Neural progenitor cell (in vitro differentiated cells): ENCODE measurements around the gene ADGRG2. TPM values are rescaled to one million over a fixed set of nuclear protein-coding genes. Genes with fewer than 3 reads are reported as not detected.

Experiments
- DNase-seq: peaks from one replicate; pipeline ENCODE4 v3.0.0-alpha.2; 2016; ENCODE audit warnings: low spot score
- H2AFZ ChIP-seq: fragments of 200-600 bp; sonication (generic); replicated peaks from 2 replicates; pipeline ENCODE4 v1.6.1; 2016; ENCODE audit warnings: antibody characterized with exemption
- H3F3A ChIP-seq: fragments of 200-600 bp; sonication (generic); 2 replicates; pipeline ENCODE4 v1.6.1; 2016; ENCODE audit warnings: antibody characterized with exemption, low read depth
- H3K27ac ChIP-seq: fragments of 200-600 bp; sonication (generic); 2 replicates; pipeline ENCODE4 v1.5.1; 2016; ENCODE audit warnings: mild to moderate bottlenecking
- H3K27me3 ChIP-seq: fragments of 200-600 bp; sonication (generic); 2 replicates; pipeline ENCODE4 v1.6.1; 2016; ENCODE audit warnings: mild to moderate bottlenecking, moderate library complexity
- H3K36me3 ChIP-seq: fragments of 200-600 bp; sonication (generic); 2 replicates; pipeline ENCODE4 v1.5.1; 2016
- H3K4me1 ChIP-seq: fragments of 200-600 bp; sonication (generic); 2 replicates; pipeline ENCODE4 v1.6.1; 2016; ENCODE audit warnings: mixed run types
- H3K4me2 ChIP-seq: fragments of 200-600 bp; sonication (generic); 2 replicates; pipeline ENCODE4 v1.6.1; 2016
- H3K4me3 ChIP-seq: fragments of 200-600 bp; sonication (generic); 2 replicates; pipeline ENCODE4 v1.5.1; 2016
- H3K79me2 ChIP-seq: fragments of 200-600 bp; sonication (generic); 2 replicates; pipeline ENCODE4 v1.6.1; 2016; ENCODE audit warnings: low read depth
- H3K9ac ChIP-seq: fragments of 200-600 bp; sonication (generic); 2 replicates; pipeline ENCODE4 v1.6.1; 2016
- H3K9me3 ChIP-seq: fragments of 200-600 bp; sonication (generic); 2 replicates; pipeline ENCODE4 v1.5.1; 2016; ENCODE audit warnings: low read depth
- H4K20me1 ChIP-seq: fragments of 200-600 bp; sonication (generic); 2 replicates; pipeline ENCODE4 v1.6.1; 2016; ENCODE audit warnings: low read depth
- H3K27ac Mint-ChIP-seq: 3 replicates; pipeline ENCODE4 v1.8.0; 2021; ENCODE audit warnings: mixed read lengths
- H3K27me3 Mint-ChIP-seq: 2 replicates; pipeline ENCODE4 v1.8.0; 2022; ENCODE audit warnings: low read depth, mild to moderate bottlenecking, inconsistent platforms, moderate library complexity, mixed read lengths; ENCODE audit not compliant: insufficient read depth
- H3K36me3 Mint-ChIP-seq: 3 replicates; pipeline ENCODE4 v1.8.0; 2021; ENCODE audit warnings: mixed read lengths
- H3K4me1 Mint-ChIP-seq: 3 replicates; pipeline ENCODE4 v1.8.0; 2021; ENCODE audit warnings: mixed read lengths
- H3K4me3 Mint-ChIP-seq: 3 replicates; pipeline ENCODE4 v1.8.0; 2021; ENCODE audit warnings: mild to moderate bottlenecking, moderate library complexity, mixed read lengths
- H3K9me3 Mint-ChIP-seq: 3 replicates; pipeline ENCODE4 v1.8.0; 2020; ENCODE audit warnings: mixed read lengths
- EZH2 ChIP-seq: fragments of 200-600 bp; sonication (generic); IDR thresholded peaks from 2 replicates; pipeline ENCODE4 v1.6.1; 2017; ENCODE audit warnings: antibody characterized with exemption, mild to moderate bottlenecking, moderate library complexity
- EZH2phosphoT487 ChIP-seq: fragments of 200-600 bp; sonication (generic); IDR thresholded peaks from 2 replicates; pipeline ENCODE4 v1.6.1; 2017; ENCODE audit warnings: antibody characterized with exemption
- total RNA-seq: library from RNA; depleted of rRNA; stranded (reverse); fragments of >200 nt; gene quantifications from 2 replicates; pipeline ENCODE4 v1.2.3, GENCODE V29; 2015; ENCODE audit warnings: low replicate concordance
- TF ChIP-seq, protein P1 (sequence below): fragments of 200-600 bp; sonication (generic); IDR thresholded peaks from 2 replicates; pipeline ENCODE4 v1.5.1; 2017; ENCODE audit warnings: antibody characterized with exemption, mild to moderate bottlenecking

ADGRG2 gene
- total RNA-seq, 1 donor from 2014 or later = 0.80 TPM

DNA sequence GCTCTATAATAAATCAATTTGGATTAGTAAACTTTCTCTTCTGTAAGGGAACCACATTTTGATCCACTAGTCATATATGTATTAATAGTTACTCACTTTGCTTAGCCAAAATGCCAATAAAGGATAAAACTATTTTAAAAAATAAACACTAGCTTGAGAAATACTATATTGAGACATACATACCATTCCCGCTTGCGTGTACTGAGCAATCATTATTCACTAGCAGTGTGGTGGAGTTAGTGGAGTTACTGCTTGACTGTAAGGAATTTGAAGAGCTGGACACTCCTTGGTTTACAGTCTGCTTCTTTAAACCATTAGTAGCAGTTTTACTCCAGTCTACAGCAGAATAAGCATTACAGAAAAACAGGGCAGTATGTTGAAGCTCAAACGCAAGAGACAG, 127.6 kb downstream of the ADGRG2 start:
- no peak for DNase-seq
- no peak for TF ChIP-seq EZH2phosphoT487
- TF ChIP-seq, protein P1, sequence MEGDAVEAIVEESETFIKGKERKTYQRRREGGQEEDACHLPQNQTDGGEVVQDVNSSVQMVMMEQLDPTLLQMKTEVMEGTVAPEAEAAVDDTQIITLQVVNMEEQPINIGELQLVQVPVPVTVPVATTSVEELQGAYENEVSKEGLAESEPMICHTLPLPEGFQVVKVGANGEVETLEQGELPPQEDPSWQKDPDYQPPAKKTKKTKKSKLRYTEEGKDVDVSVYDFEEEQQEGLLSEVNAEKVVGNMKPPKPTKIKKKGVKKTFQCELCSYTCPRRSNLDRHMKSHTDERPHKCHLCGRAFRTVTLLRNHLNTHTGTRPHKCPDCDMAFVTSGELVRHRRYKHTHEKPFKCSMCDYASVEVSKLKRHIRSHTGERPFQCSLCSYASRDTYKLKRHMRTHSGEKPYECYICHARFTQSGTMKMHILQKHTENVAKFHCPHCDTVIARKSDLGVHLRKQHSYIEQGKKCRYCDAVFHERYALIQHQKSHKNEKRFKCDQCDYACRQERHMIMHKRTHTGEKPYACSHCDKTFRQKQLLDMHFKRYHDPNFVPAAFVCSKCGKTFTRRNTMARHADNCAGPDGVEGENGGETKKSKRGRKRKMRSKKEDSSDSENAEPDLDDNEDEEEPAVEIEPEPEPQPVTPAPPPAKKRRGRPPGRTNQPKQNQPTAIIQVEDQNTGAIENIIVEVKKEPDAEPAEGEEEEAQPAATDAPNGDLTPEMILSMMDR = no peak
- TF ChIP-seq EZH2 = no peak
- Histone ChIP-seq H3K4me2 (no peak overlapping the region), H3K27me3 (no peaks in the 10 kb centered on the region), H2AFZ (no peak overlapping the region), H3F3A (peaks cover 16% of the 10 kb centered on the region), H3K79me2 (no peaks in the 10 kb centered on the region), H3K4me3 (no peak overlapping the region), H4K20me1 (no peaks in the 10 kb centered on the region), H3K4me1 (peaks cover 4% of the 10 kb centered on the region), H3K27ac (no peak overlapping the region), H3K9me3 (no peaks in the 10 kb centered on the region), H3K36me3 (no peaks in the 10 kb centered on the region), H3K9ac (no peak overlapping the region)
- Mint-ChIP-seq H3K4me3 (no peak overlapping the region), H3K27me3 (no peaks in the 10 kb centered on the region), H3K27ac (no peak overlapping the region), H3K36me3 (no peaks in the 10 kb centered on the region), H3K4me1 (peaks cover 5% of the 10 kb centered on the region), H3K9me3 (no peaks in the 10 kb centered on the region)

DNA sequence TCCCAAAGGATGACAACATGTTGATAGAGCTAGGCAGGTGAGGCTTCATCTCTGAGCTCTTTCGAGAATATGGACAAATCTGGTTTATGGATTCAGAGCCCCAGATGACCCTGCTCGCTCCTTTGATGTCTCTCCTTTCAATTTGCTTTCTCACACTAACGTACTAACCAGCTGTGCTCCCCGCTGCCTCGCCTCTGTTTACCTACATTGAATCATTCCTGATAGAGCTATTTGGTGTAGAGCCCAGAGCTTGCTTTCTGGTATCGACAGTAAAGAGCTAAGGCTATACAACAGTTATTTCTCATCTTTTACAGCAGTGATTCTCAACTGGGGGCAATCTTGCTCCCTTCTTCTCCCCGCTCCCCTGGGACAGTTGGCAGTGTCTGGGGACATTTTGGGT, 129.4 kb downstream of the ADGRG2 start:
- no peak overlapping the region for H3K4me3 Mint-ChIP-seq
- Histone ChIP-seq H3K9me3 (no peaks in the 10 kb centered on the region), H3K27me3 (no peaks in the 10 kb centered on the region), H3K36me3 (no peaks in the 10 kb centered on the region), H3K4me1 (peaks cover 4% of the 10 kb centered on the region), H3K27ac (no peak overlapping the region), H2AFZ (no peak overlapping the region), H3K4me3 (no peak overlapping the region), H3K4me2 (no peak overlapping the region), H3K9ac (no peak overlapping the region), H3F3A (peaks cover 7% of the 10 kb centered on the region), H4K20me1 (no peaks in the 10 kb centered on the region), H3K79me2 (no peaks in the 10 kb centered on the region)
- no peaks in the 10 kb centered on the region for H3K27me3 Mint-ChIP-seq
- no peak for DNase-seq
- H3K9me3 Mint-ChIP-seq = no peaks in the 10 kb centered on the region
- H3K4me1 Mint-ChIP-seq = peaks cover 2% of the 10 kb centered on the region
- no peak overlapping the region for H3K27ac Mint-ChIP-seq
- no peak for TF ChIP-seq EZH2phosphoT487
- TF ChIP-seq, protein P1 = no peak
- TF ChIP-seq EZH2 = no peak
- no peaks in the 10 kb centered on the region for H3K36me3 Mint-ChIP-seq

DNA sequence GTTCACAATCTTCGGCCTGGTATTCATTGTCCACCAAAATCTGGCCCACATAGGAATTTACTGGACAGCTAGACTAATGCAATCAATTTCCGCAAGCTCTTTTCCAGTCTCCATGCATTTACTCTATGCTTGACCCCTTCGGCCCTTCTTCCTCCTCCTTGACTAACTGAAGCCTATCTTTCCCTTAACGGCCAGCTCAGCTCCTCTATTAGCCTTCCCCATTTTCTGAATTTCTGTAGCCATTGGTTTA, 137.2 kb downstream of the ADGRG2 start:
- no peaks in the 10 kb centered on the region for H3K36me3 ChIP-seq
- no peaks in the 10 kb centered on the region for H3K9me3 ChIP-seq
- TF ChIP-seq, protein P1 = no peak
- TF ChIP-seq EZH2phosphoT487 (no peak), EZH2 (no peak)
- peak overlapping the region; percentile 77 for H3K4me2 ChIP-seq
- H3K4me1 ChIP-seq = no peaks in the 10 kb centered on the region
- no peaks in the 10 kb centered on the region for H3F3A ChIP-seq
- peak overlapping the region; percentile 54 for H2AFZ ChIP-seq
- no peaks in the 10 kb centered on the region for H3K27me3 ChIP-seq
- peak overlapping the region; percentile 77 for H3K4me3 ChIP-seq
- H3K4me1 Mint-ChIP-seq = peaks cover 4% of the 10 kb centered on the region
- DNase-seq = no peak
- H3K27ac ChIP-seq = no peak overlapping the region
- H3K27me3 Mint-ChIP-seq = no peaks in the 10 kb centered on the region
- no peaks in the 10 kb centered on the region for H3K36me3 Mint-ChIP-seq
- peak overlapping the region; percentile 88 for H3K4me3 Mint-ChIP-seq
- no peak overlapping the region for H3K9ac ChIP-seq
- H3K9me3 Mint-ChIP-seq = peaks cover 2% of the 10 kb centered on the region
- peaks cover 20% of the 10 kb centered on the region for H3K79me2 ChIP-seq
- H4K20me1 ChIP-seq = peaks cover 3% of the 10 kb centered on the region
- peak overlapping the region; percentile 40 for H3K27ac Mint-ChIP-seq
